PFSK-1 (cell line): ENCODE measurements around the gene SUCNR1.

Experiments used
- FOXP2 ChIP-seq: optimal IDR thresholded peaks from 2 replicates; pipeline ENCODE3; 2011; ENCODE audit warnings: borderline replicate concordance, control low read depth, inconsistent platforms; ENCODE audit not compliant: insufficient read depth; ENCODE audit errors: extremely low read length, extremely low read depth
- POLR2AphosphoS5 ChIP-seq: IDR thresholded peaks from 2 replicates; pipeline ENCODE4 v1.6.1; 2012; ENCODE audit warnings: low read depth, mild to moderate bottlenecking, control low read depth, low read length, moderate library complexity
- REST ChIP-seq, 2 experiments: IDR thresholded peaks; 2 replicates each; pipeline versions ENCODE4 v1.6.1 to v1.8.0; 2011 to 2012; ENCODE audit warnings: low read depth in 2 of 2, low read length in 2 of 2, control low read depth in 1 of 2, inconsistent platforms in 1 of 2, mild to moderate bottlenecking in 1 of 2, moderate library complexity in 1 of 2; ENCODE audit not compliant: insufficient read depth in 1 of 2
- SIN3A ChIP-seq: IDR thresholded peaks from 2 replicates; pipeline ENCODE4 v1.6.1; 2012; ENCODE audit warnings: mild to moderate bottlenecking, low read length, moderate library complexity, borderline replicate concordance; ENCODE audit not compliant: insufficient read depth

GRCh38 chr3:151923901-151924300 is 50.5 kb downstream of the SUCNR1 start:
- TF ChIP-seq REST (IDR thresholded peaks at IDR 0.05; ENCODE audit: insufficient read depth in 1 of 2, low read depth in 2 of 2, low read length in 2 of 2) (no peak), POLR2AphosphoS5 (no peak), FOXP2 (no peak), SIN3A (no peak)
